CD8-positive, alpha-beta memory T cell (primary cell): ENCODE results near the gene CHI3L2. TPM values are rescaled to one million over a fixed set of nuclear protein-coding genes. Genes with fewer than 3 reads are reported as not detected.

Experiments
- CTCF ChIA-PET: fragments of 350-600 bp; sonication (Branson Sonifier 250); formaldehyde crosslinking; loops from one replicate; lab custom pipeline; 2021; ENCODE audit warnings: antibody characterized with exemption; lab: Charles Lee
- POLR2A ChIA-PET: fragments of 350-600 bp; sonication (Branson Sonifier 250); formaldehyde crosslinking; loops from one replicate; lab custom pipeline; 2021; ENCODE audit warnings: antibody characterized with exemption; lab: Charles Lee
- DNase-seq, 5 donors: peaks; one replicate each; pipeline versions ENCODE4 v3.0.0 to v3.0.0-alpha.2; 2020 to 2022; ENCODE audit warnings: mixed read lengths in 1 of 5
- H3K27ac ChIP-seq: one replicate; pipeline ENCODE4 v1.7.0; 2013; ENCODE audit warnings: low read depth, mild to moderate bottlenecking, low read length, moderate library complexity
- H3K27me3 ChIP-seq: 2 replicates; pipeline ENCODE4 v1.7.0; 2013; ENCODE audit warnings: low read length, mild to moderate bottlenecking; ENCODE audit not compliant: insufficient read depth, poor library complexity, severe bottlenecking
- H3K36me3 ChIP-seq: 2 replicates; pipeline ENCODE4 v1.7.0; 2013; ENCODE audit warnings: mild to moderate bottlenecking, low read length, moderate library complexity; ENCODE audit not compliant: insufficient read depth
- H3K4me1 ChIP-seq: 2 replicates; pipeline ENCODE4 v1.7.0; 2013; ENCODE audit warnings: mild to moderate bottlenecking, low read length, moderate library complexity; ENCODE audit not compliant: insufficient read depth
- H3K4me3 ChIP-seq: 2 replicates; pipeline ENCODE4 v1.7.0; 2013; ENCODE audit warnings: mild to moderate bottlenecking, low read length
- H3K9me3 ChIP-seq: 2 replicates; pipeline ENCODE4 v1.7.0; 2013; ENCODE audit warnings: mild to moderate bottlenecking, low read length
- H3K27ac Mint-ChIP-seq, 8 donors: one replicate each; pipeline ENCODE4 v1.8.0; 2020 to 2021; ENCODE audit warnings: mixed read lengths in 8 of 8, mild to moderate bottlenecking in 6 of 8, inconsistent platforms in 3 of 8, moderate library complexity in 3 of 8
- H3K27me3 Mint-ChIP-seq, 2 donors: one replicate each; pipeline ENCODE4 v1.8.0; 2020 to 2021; ENCODE audit warnings: mixed read lengths in 2 of 2, mild to moderate bottlenecking in 1 of 2, moderate library complexity in 1 of 2
- H3K36me3 Mint-ChIP-seq, 3 donors: one replicate each; pipeline ENCODE4 v1.8.0; 2020 to 2021; ENCODE audit warnings: mixed read lengths in 3 of 3, inconsistent platforms in 1 of 3, mild to moderate bottlenecking in 1 of 3
- H3K4me1 Mint-ChIP-seq, 3 donors: one replicate each; pipeline ENCODE4 v1.8.0; 2020 to 2021; ENCODE audit warnings: mixed read lengths in 3 of 3, inconsistent platforms in 1 of 3, mild to moderate bottlenecking in 1 of 3
- H3K4me3 Mint-ChIP-seq, 7 donors: one replicate each; pipeline ENCODE4 v1.8.0; 2020 to 2021; ENCODE audit warnings: mixed read lengths in 7 of 7, mild to moderate bottlenecking in 6 of 7, moderate library complexity in 4 of 7, inconsistent platforms in 2 of 7
- H3K9me3 Mint-ChIP-seq, 5 donors: one replicate each; pipeline ENCODE4 v1.8.0; 2020 to 2022; ENCODE audit warnings: mixed read lengths in 5 of 5, mild to moderate bottlenecking in 3 of 5, moderate library complexity in 2 of 5, inconsistent platforms in 1 of 5
- polyA plus RNA-seq: library from polyadenylated mRNA; unstranded; fragments of 300-500 nt; fragmentation: Illumina TruSeq; gene quantifications from one replicate; pipeline ENCODE4 v1.2.3, GENCODE V29; 2021
- total RNA-seq, 2 experiments: library from RNA; stranded (reverse); gene quantifications; one replicate each; pipeline ENCODE4 v1.2.3, GENCODE V29; 2021

Gene CHI3L2
- total and polyA plus RNA-seq, 3 experiments from 2014 or later: 1.6 to 20.8 (median 1.9) TPM

DNA sequence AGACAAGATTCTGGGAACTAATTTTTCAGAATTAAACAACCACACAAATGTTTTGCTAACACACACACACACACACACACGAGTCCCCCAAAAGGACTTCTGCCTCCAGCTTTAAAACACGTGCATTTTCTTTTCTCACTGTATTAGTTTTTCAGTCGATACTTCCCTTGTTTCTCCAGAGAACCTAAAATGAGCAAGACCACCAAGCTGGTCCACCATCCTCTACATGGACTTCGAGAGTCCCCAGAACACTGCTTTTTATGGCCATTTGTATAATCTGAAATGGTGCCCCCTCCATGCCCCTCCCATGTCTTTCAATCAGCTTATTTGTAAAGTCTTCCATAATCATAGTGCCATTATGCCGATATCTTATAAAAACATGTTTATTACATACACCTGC, 10.8 kb upstream of the CHI3L2 start:
- peaks cover 0 to 4% of the 10 kb centered on the region in 2 donors for H3K27me3 Mint-ChIP-seq
- CTCF ChIA-PET: interaction anchor here (1.2 to 10.7 kb wide), 4 partner anchors 17 to 341 kb away, joined by 3 to 252 read pairs (median 4); partner anchors contain the start of gene DENND2D

DNA sequence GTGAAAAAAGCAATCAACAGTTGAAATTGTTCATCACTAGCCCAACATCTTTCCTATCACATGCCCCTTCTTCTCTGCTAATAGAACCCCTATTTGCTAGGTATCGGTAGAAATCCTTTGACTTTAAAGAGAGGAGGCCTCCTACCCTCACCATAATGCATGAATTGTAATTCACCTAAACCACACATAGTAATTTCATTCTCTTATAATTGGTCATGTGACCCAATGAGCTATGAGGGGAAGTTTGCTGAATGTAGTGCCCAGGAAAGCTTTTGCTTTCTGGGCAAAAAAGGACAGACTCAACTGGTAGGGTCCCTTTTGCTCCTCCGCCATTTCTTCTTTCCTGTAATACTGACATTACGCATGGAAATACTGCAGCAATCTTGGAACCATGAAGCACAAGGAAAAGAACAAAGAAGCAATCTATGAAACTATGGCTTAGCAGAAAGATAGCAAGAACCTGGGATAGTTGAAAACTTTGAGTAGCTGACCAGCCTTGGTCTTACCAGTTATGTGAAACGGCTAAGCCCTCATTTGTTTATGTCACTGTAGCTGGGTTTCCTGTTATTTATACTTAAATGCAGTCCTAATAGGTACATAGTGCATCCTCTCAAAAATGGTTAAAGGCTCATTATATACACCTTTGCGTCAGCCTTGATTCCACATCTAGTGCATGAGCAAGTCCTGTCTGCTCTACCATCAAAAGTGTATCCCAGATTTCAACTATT, 10.2 kb upstream of the CHI3L2 start:
- Mint-ChIP-seq H3K4me1 (peaks cover 97 to 100% (median 100%) of the 10 kb centered on the region in 3 donors), H3K36me3 (peaks cover 3 to 6% (median 4%) of the 10 kb centered on the region in 3 donors), H3K27ac (peak overlapping the region; percentile 95 to 99 (median 97)), H3K27me3 (peaks cover 0 to 4% of the 10 kb centered on the region in 2 donors), H3K9me3 (peaks cover 0 to 25% (median 2%) of the 10 kb centered on the region in 5 donors), H3K4me3 (peak overlapping the region; percentile 42 to 89 (median 70))
- no peak for DNase-seq
- no peaks in the 10 kb centered on the region for H3K36me3 ChIP-seq
- peak overlapping the region; percentile 20 for H3K4me3 ChIP-seq
- CTCF ChIA-PET: interaction anchor here (1.2 to 10.7 kb wide), 5 partner anchors 17 to 342 kb away, joined by 3 to 252 read pairs (median 3); partner anchors contain the start of gene DENND2D
- H3K27me3 ChIP-seq: no peaks in the 10 kb centered on the region
- POLR2A ChIA-PET: interaction anchor here (0.9 to 11.1 kb wide), 4 partner anchors 17 to 78 kb away, joined by 3 to 259 read pairs (median 5); partner anchors contain the start of gene DENND2D
- no peaks in the 10 kb centered on the region for H3K9me3 ChIP-seq
- peaks cover 98% of the 10 kb centered on the region for H3K4me1 ChIP-seq
- H3K27ac ChIP-seq: no peak overlapping the region

More for the DNA sequence above, 10.8 kb upstream of the CHI3L2 start:
- Histone ChIP-seq H3K4me1 (peaks cover 92% of the 10 kb centered on the region), H3K9me3 (no peaks in the 10 kb centered on the region), H3K36me3 (no peaks in the 10 kb centered on the region), H3K4me3 (peak overlapping the region; percentile 26), H3K27ac (peak overlapping the region; percentile 34), H3K27me3 (no peaks in the 10 kb centered on the region)
- Mint-ChIP-seq H3K4me3 (peak overlapping the region; percentile 42 to 89 (median 70)), H3K36me3 (peaks cover 3 to 6% (median 4%) of the 10 kb centered on the region in 3 donors), H3K4me1 (peaks cover 91 to 100% (median 100%) of the 10 kb centered on the region in 3 donors), H3K27ac (peak overlapping the region; percentile 95 to 99 (median 97)), H3K9me3 (peaks cover 0 to 25% (median 2%) of the 10 kb centered on the region in 5 donors)
- DNase-seq: no peak
- POLR2A ChIA-PET: interaction anchor here (0.9 to 11.1 kb wide), 4 partner anchors 12 to 523 kb away, joined by 3 to 259 read pairs (median 8); partner anchors contain the start of genes DENND2D and INKA2

DNA sequence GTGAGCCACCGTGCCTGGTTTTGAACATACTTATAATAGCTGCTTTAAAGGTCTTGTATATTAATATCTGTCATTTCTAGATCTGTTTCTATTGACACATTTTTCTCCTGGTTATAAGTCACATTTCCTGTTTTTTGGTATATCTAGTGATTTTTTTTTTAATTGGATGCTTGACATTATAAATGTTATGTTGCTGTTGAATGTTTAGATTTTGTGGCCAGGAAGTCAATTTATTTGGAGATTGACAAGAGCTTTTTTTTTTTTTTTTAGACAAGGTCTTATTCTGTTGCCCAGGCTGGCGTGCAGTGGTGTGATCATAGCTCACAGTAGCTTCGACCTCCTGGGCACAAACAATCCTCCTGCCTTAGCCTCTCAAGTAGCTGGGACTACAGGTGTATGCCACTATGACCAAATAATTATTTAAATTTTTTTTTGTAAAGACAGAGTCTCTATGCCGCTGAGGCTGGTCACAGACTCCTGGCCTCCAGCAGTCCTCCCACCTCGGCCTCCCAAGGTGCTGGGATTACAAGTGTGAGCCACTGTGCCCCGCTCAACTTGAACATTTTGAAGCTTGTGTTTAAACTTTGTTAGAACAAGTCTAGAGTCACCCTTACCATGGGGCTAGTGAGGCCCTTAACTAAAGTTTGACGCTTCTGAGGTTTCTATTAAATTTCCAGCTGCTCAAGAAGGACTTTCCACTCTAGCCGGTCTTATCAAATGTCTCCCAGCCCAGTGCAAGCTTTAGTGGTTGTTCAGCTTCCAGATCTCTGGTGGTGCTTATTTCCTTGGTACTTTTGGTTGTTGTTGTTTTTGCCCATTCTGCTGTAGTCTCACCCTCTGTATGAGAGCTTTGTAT, 8.6 kb upstream of the CHI3L2 start:
- Histone ChIP-seq H3K27ac (no peak overlapping the region), H3K27me3 (no peaks in the 10 kb centered on the region), H3K36me3 (no peaks in the 10 kb centered on the region), H3K9me3 (no peaks in the 10 kb centered on the region), H3K4me3 (peak overlapping the region; percentile 35), H3K4me1 (peaks cover 95% of the 10 kb centered on the region)
- peaks cover 96 to 99% (median 98%) of the 10 kb centered on the region in 3 donors for H3K4me1 Mint-ChIP-seq
- H3K36me3 Mint-ChIP-seq: peaks cover 3 to 4% (median 4%) of the 10 kb centered on the region in 3 donors
- peak overlapping the region; percentile 95 to 99 (median 97) for H3K27ac Mint-ChIP-seq
- CTCF ChIA-PET: interaction anchor here (0.7 to 10.7 kb wide), 6 partner anchors 11 to 181 kb away, joined by 3 to 252 read pairs (median 4); partner anchors contain the start of gene DENND2D
- H3K27me3 Mint-ChIP-seq: peaks cover 0 to 4% of the 10 kb centered on the region in 2 donors
- H3K4me3 Mint-ChIP-seq: peak overlapping the region; percentile 55 to 87 (median 65)
- no peak for DNase-seq
- peaks cover 0 to 19% (median 2%) of the 10 kb centered on the region in 5 donors for H3K9me3 Mint-ChIP-seq
- POLR2A ChIA-PET: interaction anchor here (0.6 to 11.1 kb wide), 8 partner anchors 10 to 80 kb away, joined by 3 to 259 read pairs (median 4); partner anchors contain the start of gene DENND2D

DNA sequence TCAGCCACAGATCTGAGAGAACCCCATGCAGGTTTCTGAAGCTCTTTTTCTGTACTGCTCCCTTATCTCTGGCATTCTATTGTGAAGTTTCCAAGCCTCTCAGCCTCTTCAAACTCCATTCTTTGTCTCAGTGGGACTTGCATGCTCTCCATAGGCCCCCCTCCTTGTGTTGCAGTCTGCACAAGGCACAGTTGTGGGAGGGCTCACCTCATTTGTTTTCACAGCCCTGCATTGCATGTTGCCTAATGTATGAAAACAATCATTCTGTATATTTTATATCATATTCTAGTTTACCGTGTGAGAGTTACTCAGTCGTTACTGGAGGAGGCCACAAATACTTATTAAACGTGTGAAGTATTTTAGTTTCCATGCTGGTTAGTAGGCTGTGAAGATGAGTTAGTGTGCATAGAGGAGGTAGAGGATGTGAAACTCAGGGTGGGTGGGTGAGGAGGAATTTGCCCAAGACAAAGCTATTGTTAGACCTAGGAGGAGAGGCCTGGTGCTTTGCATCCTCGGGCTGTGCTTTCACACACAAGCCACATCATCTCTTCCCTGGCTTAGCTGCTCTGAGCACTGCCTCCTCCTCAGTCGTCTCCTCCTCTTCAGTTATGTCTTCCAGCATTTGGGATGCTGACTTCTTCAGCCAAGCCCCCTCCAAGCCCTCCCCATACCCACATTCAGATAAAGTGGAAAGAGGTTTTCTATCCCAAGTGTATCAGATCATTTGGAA, 7.8 kb upstream of the CHI3L2 start:
- H3K4me1 ChIP-seq: peaks cover 95% of the 10 kb centered on the region
- DNase-seq: no peak
- peak overlapping the region; percentile 35 for H3K4me3 ChIP-seq
- peaks cover 0 to 4% of the 10 kb centered on the region in 2 donors for H3K27me3 Mint-ChIP-seq
- H3K4me1 Mint-ChIP-seq: peaks cover 92 to 99% (median 96%) of the 10 kb centered on the region in 3 donors
- peaks cover 0 to 11% (median 2%) of the 10 kb centered on the region in 5 donors for H3K9me3 Mint-ChIP-seq
- peaks cover 3 to 4% (median 4%) of the 10 kb centered on the region in 3 donors for H3K36me3 Mint-ChIP-seq
- no peaks in the 10 kb centered on the region for H3K36me3 ChIP-seq
- CTCF ChIA-PET: interaction anchor here (0.9 to 10.7 kb wide), 4 partner anchors 12 to 114 kb away, joined by 3 to 252 read pairs (median 5); partner anchors contain the start of gene DENND2D
- POLR2A ChIA-PET: interaction anchor here (0.8 to 11.1 kb wide), 3 partner anchors 20 to 28 kb away, joined by 3 to 259 read pairs (median 4); partner anchors contain the start of gene DENND2D
- H3K27ac ChIP-seq: no peak overlapping the region
- peak overlapping the region; percentile 86 to 99 (median 97) for H3K27ac Mint-ChIP-seq
- no peaks in the 10 kb centered on the region for H3K9me3 ChIP-seq
- no peaks in the 10 kb centered on the region for H3K27me3 ChIP-seq
- peak overlapping the region; percentile 52 to 87 (median 65) for H3K4me3 Mint-ChIP-seq

- Mint-ChIP-seq H3K27ac (peak overlapping the region; percentile 86 to 99 (median 97)), H3K4me3 (peak overlapping the region; percentile 52 to 79 (median 65)), H3K4me1 (peaks cover 92 to 99% (median 96%) of the 10 kb centered on the region in 3 donors), H3K9me3 (peaks cover 0 to 10% (median 2%) of the 10 kb centered on the region in 5 donors), H3K27me3 (peaks cover 0 to 4% of the 10 kb centered on the region in 2 donors), H3K36me3 (peaks cover 3 to 4% (median 4%) of the 10 kb centered on the region in 3 donors)
- POLR2A ChIA-PET: interaction anchor here (0.6 to 11.1 kb wide), 3 partner anchors 20 to 101 kb away, joined by 3 to 259 read pairs (median 5); partner anchors contain the start of gene DENND2D
- CTCF ChIA-PET: interaction anchor here (0.9 to 10.7 kb wide), 8 partner anchors 13 to 180 kb away, joined by 3 to 252 read pairs (median 4); partner anchors contain the start of gene DENND2D
- Histone ChIP-seq H3K9me3 (no peaks in the 10 kb centered on the region), H3K4me3 (peak overlapping the region; percentile 35), H3K36me3 (no peaks in the 10 kb centered on the region), H3K4me1 (peaks cover 95% of the 10 kb centered on the region), H3K27me3 (no peaks in the 10 kb centered on the region), H3K27ac (no peak overlapping the region)
- no peak for DNase-seq
Measured at GRCh38 chr1:111220302-111220890, 7.1 kb upstream of the CHI3L2 start.

GRCh38 chr1:111221276-111221632, 6.3 kb upstream of the CHI3L2 start:
- Histone ChIP-seq H3K27me3 (no peaks in the 10 kb centered on the region), H3K4me3 (peak overlapping the region; percentile 28), H3K4me1 (peaks cover 96% of the 10 kb centered on the region), H3K27ac (no peak overlapping the region), H3K36me3 (no peaks in the 10 kb centered on the region), H3K9me3 (no peaks in the 10 kb centered on the region)
- H3K27ac Mint-ChIP-seq: peak overlapping the region; percentile 86 to 99 (median 97)
- H3K9me3 Mint-ChIP-seq: peaks cover 0 to 10% (median 0%) of the 10 kb centered on the region in 5 donors
- peak overlapping the region; percentile 67 to 92 (median 79) for H3K4me3 Mint-ChIP-seq
- CTCF ChIA-PET: interaction anchor here (0.6 to 10.7 kb wide), 10 partner anchors 11 to 439 kb away, joined by 3 to 252 read pairs (median 4); partner anchors contain the start of gene DENND2D
- POLR2A ChIA-PET: interaction anchor here (0.5 to 11.1 kb wide), 5 partner anchors 21 to 227 kb away, joined by 3 to 259 read pairs (median 3); partner anchors contain the start of gene DENND2D
- H3K36me3 Mint-ChIP-seq: peaks cover 2 to 4% (median 3%) of the 10 kb centered on the region in 3 donors
- peaks cover 92 to 99% (median 96%) of the 10 kb centered on the region in 3 donors for H3K4me1 Mint-ChIP-seq
- no peaks in the 10 kb centered on the region for H3K27me3 Mint-ChIP-seq
- no peak for DNase-seq
